Esophagus muscularis mucosa (tissue), 4 donors: ENCODE data around the gene ARL2.

Experiments
- CTCF ChIP-seq, 3 experiments: fragments of 200-600 bp in 2 of 3; fragments of 450-650 bp in 1 of 3; sonication (generic) in 2 of 3; IDR thresholded peaks; one replicate each; pipeline ENCODE4 v1.5.1; 2017 to 2019; ENCODE audit warnings: antibody characterized with exemption in 3 of 3, mild to moderate bottlenecking in 2 of 3, moderate library complexity in 1 of 3
- EP300 ChIP-seq: sonication (generic); formaldehyde crosslinking; IDR thresholded peaks from one replicate; pipeline ENCODE4 v1.6.1; 2017; ENCODE audit warnings: antibody characterized with exemption
- POLR2A ChIP-seq: fragments of 450-650 bp; IDR thresholded peaks from one replicate; pipeline ENCODE4 v1.6.1; 2017; ENCODE audit warnings: antibody characterized with exemption, moderate library complexity, mild to moderate bottlenecking, low read depth
- POLR2AphosphoS5 ChIP-seq, 2 donors: sonication (generic); formaldehyde crosslinking; IDR thresholded peaks; one replicate each; pipeline ENCODE4 v1.6.1; 2017; ENCODE audit warnings: antibody characterized with exemption in 2 of 2

DNA sequence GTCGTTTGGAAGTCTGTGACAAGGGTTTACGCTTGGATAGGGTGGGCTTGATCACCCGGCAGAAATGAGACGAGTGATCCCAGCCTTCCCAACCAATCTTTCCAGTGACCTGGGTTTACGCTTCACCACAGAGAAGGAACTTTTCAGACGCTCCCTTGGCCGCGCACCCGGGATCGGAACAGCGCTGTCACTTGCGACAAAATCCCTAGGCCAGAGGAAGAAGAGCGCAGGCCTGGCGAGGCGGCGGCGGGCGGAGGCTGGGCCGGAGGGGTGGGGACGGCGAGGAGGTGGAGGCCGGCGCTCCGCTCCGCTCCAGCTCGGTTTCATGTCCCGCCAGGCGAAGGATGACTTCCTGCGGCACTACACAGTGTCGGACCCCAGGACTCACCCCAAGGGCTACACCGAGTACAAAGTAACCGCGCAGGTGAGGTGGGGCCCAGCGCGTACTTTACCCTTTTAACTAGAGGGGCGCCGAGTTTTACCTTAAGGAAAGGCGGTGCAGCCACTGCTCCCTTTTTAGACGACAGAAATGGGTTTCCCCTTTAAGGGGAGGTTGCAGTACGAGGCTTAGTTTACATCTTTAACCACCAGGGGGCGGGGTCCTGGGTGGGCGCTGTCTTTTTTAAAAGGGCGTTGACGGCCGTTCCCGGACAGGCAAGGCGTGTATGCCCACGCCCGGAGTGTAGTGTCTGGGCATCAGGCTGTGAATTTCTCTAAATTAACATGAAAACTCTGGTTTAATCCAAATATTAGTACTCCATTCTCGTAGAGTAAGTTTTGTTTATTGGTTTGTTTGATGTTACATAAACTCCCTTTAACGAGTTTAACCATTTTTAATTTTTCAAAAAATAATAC lies 13.5 kb downstream of the ARL2 start, which contains the start of gene SNX15:
- peak; percentile 81 to 92 for TF ChIP-seq POLR2AphosphoS5 (IDR thresholded peaks at IDR 0.05)
- peak; percentile 57 to 79 (median 70) for TF ChIP-seq CTCF (IDR thresholded peaks at IDR 0.05)
- no peak for TF ChIP-seq POLR2A
- no peak for TF ChIP-seq EP300
